ENCODE results near the gene ARFGEF3. TPM values are rescaled to one million over a fixed set of nuclear protein-coding genes. Genes with fewer than 3 reads are reported as not detected.

Gene ARFGEF3
- total RNA-seq, 1 experiment from 2014 or later = 9.3 TPM

GRCh38 chr6:138248878-138249277 is 87.1 kb downstream of the ARFGEF3 start:
- no peak for DNase-seq
- Histone ChIP-seq H3K9me3 (replicated peaks) (no peaks in the 10 kb centered on the region), H3K36me3 (no peaks in the 10 kb centered on the region), H3K4me3 (no peak overlapping the region), H3K27me3 (no peaks in the 10 kb centered on the region), H3K27ac (no peak overlapping the region), H3K4me1 (peaks cover 30% of the 10 kb centered on the region)

DNA sequence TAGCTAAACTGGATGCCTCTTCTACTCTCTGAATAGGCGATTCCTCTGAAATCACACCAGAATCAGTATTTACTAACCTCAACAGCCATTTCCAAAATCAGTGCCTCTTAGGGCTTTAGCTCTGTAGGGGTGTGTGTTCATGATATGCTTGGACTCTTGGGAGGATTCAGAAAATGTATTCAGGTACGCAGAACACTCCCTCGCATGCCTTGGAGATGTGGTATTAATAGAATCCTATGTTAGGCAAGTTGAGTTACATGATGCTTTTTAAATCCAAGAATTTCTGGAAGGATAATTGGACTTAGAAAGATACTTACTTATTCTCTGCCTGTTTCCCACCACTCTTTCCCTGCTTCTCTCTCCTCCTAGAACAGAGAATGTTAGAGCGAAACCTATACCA is 88.3 kb downstream of the ARFGEF3 start:
- Histone ChIP-seq H3K4me1 (peaks cover 30% of the 10 kb centered on the region), H3K36me3 (no peaks in the 10 kb centered on the region), H3K27ac (no peak overlapping the region)

DNA sequence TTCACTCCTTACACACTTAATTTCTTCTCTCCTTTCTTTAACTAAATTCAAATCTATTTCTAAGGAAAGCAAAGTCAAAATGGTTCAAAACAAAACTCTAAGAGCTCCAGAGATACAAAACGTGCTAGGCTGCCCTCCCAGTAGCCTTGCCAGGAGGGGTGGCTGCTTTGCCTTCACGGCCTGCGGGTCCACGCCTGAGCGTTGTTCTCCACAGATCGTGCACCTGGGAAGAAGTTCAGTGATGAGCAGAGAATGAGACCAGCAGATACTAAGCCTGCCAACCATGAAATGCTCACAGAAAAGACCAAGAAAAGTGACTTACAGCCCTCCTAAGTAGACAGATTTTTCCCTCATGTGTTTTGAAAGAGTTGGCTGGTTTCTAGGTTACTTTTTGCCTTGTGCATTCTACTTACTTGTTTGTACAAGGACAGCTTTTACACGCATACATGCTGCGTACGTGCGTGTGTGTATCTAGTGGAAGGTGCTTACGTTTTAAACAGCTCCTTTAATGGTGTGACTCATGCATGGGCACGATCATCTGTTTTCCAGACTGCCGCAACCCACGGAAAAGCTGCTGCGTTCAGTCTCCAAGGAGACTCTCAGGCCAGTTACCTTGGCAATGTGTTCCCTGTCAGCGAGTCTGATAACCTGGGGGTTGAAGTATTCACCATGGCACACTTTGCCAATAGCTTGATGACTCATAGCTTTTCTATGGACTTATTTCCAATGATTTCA is 88.9 kb downstream of the ARFGEF3 start:
- no peak for DNase-seq
- Histone ChIP-seq H3K4me3 (no peak overlapping the region), H3K27ac (no peak overlapping the region)

More for the DNA sequence above, 88.3 kb downstream of the ARFGEF3 start:
- Histone ChIP-seq H3K9me3 (replicated peaks) (no peaks in the 10 kb centered on the region), H3K27me3 (no peaks in the 10 kb centered on the region), H3K4me3 (no peak overlapping the region)
- no peak for DNase-seq

GRCh38 chr6:138253731-138254130 is 92.0 kb downstream of the ARFGEF3 start:
- Histone ChIP-seq H3K4me1 (no peaks in the 10 kb centered on the region; the same call in 1 of the 2 replicates), H3K27ac (no peak overlapping the region), H3K27me3 (no peaks in the 10 kb centered on the region), H3K4me3 (no peak overlapping the region), H3K36me3 (no peaks in the 10 kb centered on the region), H3K9me3 (replicated peaks) (no peaks in the 10 kb centered on the region)
- no peak for DNase-seq

More for the DNA sequence above, 88.9 kb downstream of the ARFGEF3 start:
- Histone ChIP-seq H3K27me3 (no peaks in the 10 kb centered on the region), H3K9me3 (replicated peaks) (no peaks in the 10 kb centered on the region), H3K4me1 (peaks cover 25% of the 10 kb centered on the region), H3K36me3 (no peaks in the 10 kb centered on the region)

GRCh38 chr6:138255443-138255842 is 93.7 kb downstream of the ARFGEF3 start:
- Histone ChIP-seq H3K36me3 (no peaks in the 10 kb centered on the region), H3K9me3 (replicated peaks) (no peaks in the 10 kb centered on the region), H3K4me3 (no peak overlapping the region), H3K4me1 (no peaks in the 10 kb centered on the region), H3K27me3 (no peaks in the 10 kb centered on the region), H3K27ac (no peak overlapping the region)
- DNase-seq = no peak

- Histone ChIP-seq H3K4me1 (no peaks in the 10 kb centered on the region), H3K36me3 (no peaks in the 10 kb centered on the region), H3K9me3 (replicated peaks) (no peaks in the 10 kb centered on the region), H3K4me3 (no peak overlapping the region), H3K27ac (no peak overlapping the region), H3K27me3 (no peaks in the 10 kb centered on the region)
- no peak for DNase-seq
Observed at GRCh38 chr6:138257638-138258040, 95.9 kb downstream of the ARFGEF3 start.

DNA sequence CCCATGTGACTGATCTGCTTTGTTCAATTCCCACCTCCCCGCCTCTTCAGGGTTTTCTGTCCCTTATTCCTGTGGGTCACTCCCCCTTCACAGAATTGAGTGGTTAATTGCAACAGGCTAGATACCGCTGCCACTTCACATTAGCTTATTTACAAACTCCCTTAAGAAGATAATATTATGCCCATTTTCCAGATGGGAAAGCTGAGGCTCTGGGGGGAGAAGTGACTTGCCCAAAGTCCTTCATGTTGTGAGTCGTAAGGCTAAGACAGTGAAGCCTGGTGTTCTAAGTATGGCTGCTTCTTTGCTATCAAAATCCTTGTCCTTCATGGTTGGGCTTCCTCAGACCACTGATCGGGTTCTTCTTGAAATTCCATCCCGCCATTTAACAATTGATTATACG is 96.5 kb downstream of the ARFGEF3 start:
- no peak for DNase-seq
- Histone ChIP-seq H3K4me3 (no peak overlapping the region), H3K9me3 (replicated peaks) (no peaks in the 10 kb centered on the region), H3K27ac (no peak overlapping the region), H3K36me3 (no peaks in the 10 kb centered on the region), H3K27me3 (no peaks in the 10 kb centered on the region), H3K4me1 (no peaks in the 10 kb centered on the region)

GRCh38 chr6:138258991-138259390 is 97.3 kb downstream of the ARFGEF3 start:
- no peak for DNase-seq
- Histone ChIP-seq H3K27ac (no peak overlapping the region), H3K4me3 (no peak overlapping the region), H3K36me3 (no peaks in the 10 kb centered on the region), H3K9me3 (replicated peaks) (no peaks in the 10 kb centered on the region), H3K4me1 (no peaks in the 10 kb centered on the region), H3K27me3 (no peaks in the 10 kb centered on the region)

DNA sequence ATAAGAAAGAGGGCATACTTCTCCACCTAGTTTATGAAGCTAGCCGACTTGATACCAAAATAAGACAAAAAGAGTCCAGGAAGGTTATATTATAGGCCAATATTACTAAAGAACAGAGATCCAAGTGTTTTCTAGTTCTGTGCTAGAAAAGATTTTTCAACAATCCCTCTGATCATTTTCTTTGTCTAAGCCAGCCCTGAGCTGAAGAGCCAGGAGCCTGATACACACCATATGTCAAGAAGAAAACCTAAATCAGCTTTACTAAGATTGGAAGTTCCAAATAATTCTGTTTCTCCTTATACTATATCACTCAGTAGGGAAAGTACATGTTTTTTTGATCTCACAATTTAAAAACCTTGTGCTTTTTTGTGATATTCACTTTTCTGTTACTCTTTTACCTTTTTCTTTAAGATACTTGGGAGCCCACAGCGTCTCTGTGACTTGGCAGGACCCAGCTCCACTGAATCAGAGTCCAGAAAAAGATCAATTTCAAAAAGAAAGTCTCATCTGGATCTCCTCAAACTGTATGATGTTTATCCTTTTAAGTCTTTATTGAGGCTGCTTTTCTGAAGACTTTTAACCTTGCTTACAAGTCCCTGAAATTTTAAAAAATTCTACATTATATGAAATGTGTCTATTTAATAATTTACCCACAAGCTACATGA is 99.5 kb downstream of the ARFGEF3 start:
- Histone ChIP-seq H3K4me3 (no peak overlapping the region), H3K4me1 (no peaks in the 10 kb centered on the region), H3K36me3 (no peaks in the 10 kb centered on the region), H3K9me3 (replicated peaks) (no peaks in the 10 kb centered on the region), H3K27me3 (no peaks in the 10 kb centered on the region), H3K27ac (no peak overlapping the region)
- no peak for DNase-seq

GRCh38 chr6:138263963-138264362 is 102.2 kb downstream of the ARFGEF3 start:
- Histone ChIP-seq H3K36me3 (no peaks in the 10 kb centered on the region), H3K9me3 (replicated peaks) (no peaks in the 10 kb centered on the region), H3K4me3 (no peak overlapping the region), H3K27ac (no peak overlapping the region), H3K27me3 (no peaks in the 10 kb centered on the region), H3K4me1 (no peaks in the 10 kb centered on the region)
- DNase-seq = no peak

DNA sequence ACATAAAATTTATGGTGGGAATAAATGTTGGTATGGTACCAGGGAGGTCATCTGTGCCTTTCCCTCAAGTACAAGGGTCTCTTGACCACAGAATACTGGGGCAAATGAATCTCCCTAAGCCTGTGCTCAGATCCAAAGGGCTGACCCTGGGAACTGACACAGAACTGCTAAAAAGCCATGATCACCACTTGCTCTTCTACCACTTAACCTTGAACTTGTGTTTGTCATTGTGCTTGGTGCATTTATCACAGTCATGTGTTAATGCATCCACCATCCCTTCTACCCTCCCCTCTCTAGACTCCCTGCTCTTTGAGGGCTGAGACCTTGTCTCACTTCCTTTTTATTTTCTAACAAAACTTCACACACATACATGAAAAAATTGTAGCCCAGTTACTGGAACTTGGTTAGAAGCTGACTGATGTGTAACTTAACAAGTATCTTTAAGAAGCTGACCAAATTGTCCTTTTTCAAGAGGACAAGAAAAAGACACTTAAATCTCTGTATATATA is 102.7 kb downstream of the ARFGEF3 start:
- Histone ChIP-seq H3K4me1 (no peaks in the 10 kb centered on the region), H3K36me3 (no peaks in the 10 kb centered on the region), H3K4me3 (no peak overlapping the region), H3K27ac (no peak overlapping the region), H3K27me3 (no peaks in the 10 kb centered on the region), H3K9me3 (replicated peaks) (no peaks in the 10 kb centered on the region)
- DNase-seq = no peak

GRCh38 chr6:138266095-138266494 is 104.4 kb downstream of the ARFGEF3 start:
- Histone ChIP-seq H3K36me3 (no peaks in the 10 kb centered on the region), H3K9me3 (replicated peaks) (no peaks in the 10 kb centered on the region), H3K4me3 (no peak overlapping the region), H3K27me3 (no peaks in the 10 kb centered on the region), H3K4me1 (no peaks in the 10 kb centered on the region), H3K27ac (no peak overlapping the region)
- DNase-seq = no peak

DNA sequence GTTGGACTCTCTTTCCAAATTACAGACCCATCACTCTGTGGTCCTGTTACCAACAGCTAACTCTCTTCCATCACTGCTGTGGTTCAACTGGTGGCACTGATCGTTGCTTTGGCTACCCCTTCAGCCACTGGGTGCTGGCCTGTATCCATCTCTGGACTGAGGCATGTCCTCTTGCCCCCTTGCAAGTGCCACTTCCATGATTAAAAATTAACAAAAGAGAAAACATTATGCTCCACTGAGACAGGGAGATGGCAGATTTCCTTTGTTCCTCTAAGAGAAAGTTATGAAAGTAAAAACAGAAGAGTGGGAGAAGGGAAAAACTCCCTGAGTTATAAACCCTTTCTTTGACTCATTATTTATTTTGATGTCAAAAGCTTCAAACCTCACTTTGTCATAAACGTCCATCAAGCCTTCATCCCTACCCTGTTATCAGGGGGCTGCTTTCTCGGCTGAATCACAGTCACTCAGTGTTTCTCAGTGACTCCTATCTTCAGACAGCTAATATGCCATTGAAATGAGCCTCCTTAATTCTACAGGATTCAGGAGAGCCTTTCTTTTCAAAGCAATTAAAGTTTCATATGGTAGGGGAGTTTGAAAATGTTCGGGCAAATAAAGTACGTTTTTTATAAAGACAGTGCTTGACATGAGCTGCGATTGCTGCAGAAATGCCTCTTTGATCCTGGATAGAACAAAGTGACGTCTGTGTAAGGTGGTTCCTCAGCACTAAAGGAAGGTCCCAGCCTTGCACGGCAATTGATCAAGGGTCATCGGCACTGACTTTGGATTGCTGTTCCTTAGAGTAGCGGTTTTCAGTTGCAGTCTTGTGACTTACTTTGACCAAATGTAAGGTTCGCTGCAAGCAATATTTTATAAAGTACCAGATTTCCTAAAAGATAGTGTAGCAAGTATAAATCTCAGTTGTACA is 106.5 kb downstream of the ARFGEF3 start:
- H3K27me3 ChIP-seq = no peaks in the 10 kb centered on the region
- no peaks in the 10 kb centered on the region for H3K9me3 ChIP-seq (replicated peaks)
- H3K36me3 ChIP-seq = no peaks in the 10 kb centered on the region
- no peak overlapping the region for H3K4me3 ChIP-seq
- no peak overlapping the region for H3K27ac ChIP-seq
- H3K4me1 ChIP-seq = no peaks in the 10 kb centered on the region
- DNase-seq = no peak

- Histone ChIP-seq H3K27me3 (no peaks in the 10 kb centered on the region), H3K4me1 (no peaks in the 10 kb centered on the region), H3K27ac (no peak overlapping the region), H3K4me3 (no peak overlapping the region), H3K36me3 (no peaks in the 10 kb centered on the region), H3K9me3 (replicated peaks) (no peaks in the 10 kb centered on the region)
- no peak for DNase-seq
Observed at GRCh38 chr6:138271451-138271850, 109.7 kb downstream of the ARFGEF3 start.

All from SJCRH30 (cell line).